ENCODE measurements around the gene WNK2.

GRCh38 chr9:93361995-93362394, 178.1 kb downstream of the WNK2 start:
- TF ChIP-seq, protein P1, sequence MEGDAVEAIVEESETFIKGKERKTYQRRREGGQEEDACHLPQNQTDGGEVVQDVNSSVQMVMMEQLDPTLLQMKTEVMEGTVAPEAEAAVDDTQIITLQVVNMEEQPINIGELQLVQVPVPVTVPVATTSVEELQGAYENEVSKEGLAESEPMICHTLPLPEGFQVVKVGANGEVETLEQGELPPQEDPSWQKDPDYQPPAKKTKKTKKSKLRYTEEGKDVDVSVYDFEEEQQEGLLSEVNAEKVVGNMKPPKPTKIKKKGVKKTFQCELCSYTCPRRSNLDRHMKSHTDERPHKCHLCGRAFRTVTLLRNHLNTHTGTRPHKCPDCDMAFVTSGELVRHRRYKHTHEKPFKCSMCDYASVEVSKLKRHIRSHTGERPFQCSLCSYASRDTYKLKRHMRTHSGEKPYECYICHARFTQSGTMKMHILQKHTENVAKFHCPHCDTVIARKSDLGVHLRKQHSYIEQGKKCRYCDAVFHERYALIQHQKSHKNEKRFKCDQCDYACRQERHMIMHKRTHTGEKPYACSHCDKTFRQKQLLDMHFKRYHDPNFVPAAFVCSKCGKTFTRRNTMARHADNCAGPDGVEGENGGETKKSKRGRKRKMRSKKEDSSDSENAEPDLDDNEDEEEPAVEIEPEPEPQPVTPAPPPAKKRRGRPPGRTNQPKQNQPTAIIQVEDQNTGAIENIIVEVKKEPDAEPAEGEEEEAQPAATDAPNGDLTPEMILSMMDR (IDR thresholded peaks at IDR 0.05; ENCODE audit: low read depth, low read length, poor library complexity, severe bottlenecking) = no peak
- no peak for TF ChIP-seq EZH2phosphoT487 (IDR thresholded peaks at IDR 0.05; ENCODE audit: borderline replicate concordance, low read length)

All from DOHH2 (cell line).